Measurements from ENCODE around the gene TMEM200A.

TMEM200A gene

DNA sequence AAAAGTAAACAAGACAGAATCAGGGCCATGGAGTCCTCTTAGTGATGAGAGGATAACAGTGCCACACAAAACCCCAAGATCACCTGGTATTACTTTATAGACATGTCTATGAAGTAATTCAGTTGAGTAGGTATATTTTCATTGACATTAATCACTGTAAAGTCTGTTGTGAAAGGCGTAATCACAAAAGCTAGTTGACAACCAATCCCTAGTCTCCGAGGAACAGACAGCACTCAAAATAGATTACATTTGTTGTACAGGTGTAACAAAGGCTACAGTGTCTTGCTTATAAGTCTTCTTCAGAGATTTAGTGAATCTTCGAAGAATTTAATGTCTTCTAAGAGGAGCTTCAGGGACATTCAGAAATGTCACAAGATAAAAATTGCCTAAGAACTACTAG lies 120.1 kb downstream of the TMEM200A start:
- DNase-seq (ENCODE audit: low read depth, low spot score) = no peak

DNA sequence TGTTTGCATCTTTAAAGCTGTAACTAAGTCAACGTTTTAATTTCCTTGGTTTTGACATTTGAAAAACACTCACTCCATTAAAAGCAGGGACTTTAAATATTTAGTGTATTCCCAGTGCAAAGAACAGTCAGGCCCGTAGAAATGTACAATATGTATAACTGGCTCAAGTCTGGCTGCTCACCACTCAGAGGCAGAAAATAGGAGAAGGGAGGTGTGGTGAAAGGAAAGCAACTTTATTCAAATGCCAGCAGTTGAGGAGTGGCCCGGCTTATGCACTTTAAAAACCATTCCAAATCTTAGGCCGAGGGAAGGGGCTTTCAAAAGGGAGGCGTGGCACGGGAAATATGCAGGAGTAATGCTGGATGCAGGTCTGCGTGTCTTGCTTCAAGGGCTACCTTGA lies 120.6 kb downstream of the TMEM200A start:
- no peak for DNase-seq (ENCODE audit: low read depth, low spot score)

DNA sequence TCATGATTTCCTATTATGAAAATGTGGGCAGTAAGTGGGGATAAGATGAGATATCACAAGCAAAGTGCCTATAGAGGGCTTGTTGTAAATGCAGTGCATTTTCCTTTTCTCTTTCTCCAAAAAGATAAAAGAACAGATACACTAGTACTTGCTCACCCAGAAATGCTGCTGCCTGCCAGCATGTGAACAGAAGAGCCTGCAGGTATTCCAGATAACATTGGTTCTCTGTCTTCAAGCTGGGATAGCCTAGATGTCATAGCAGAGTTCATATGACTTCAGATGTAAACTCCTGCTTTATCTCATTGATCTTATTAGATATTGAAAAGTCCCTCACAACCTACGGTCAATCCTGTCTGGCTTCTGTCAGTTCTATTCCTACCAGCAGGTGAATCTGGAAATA lies 123.7 kb downstream of the TMEM200A start:
- DNase-seq (ENCODE audit: low read depth, low spot score) = no peak
